Neural cell (in vitro differentiated cells): Measurements from ENCODE around the gene SYF2. TPM values are rescaled to one million over a fixed set of nuclear protein-coding genes. Genes with fewer than 3 reads are reported as not detected.

Source experiments
- H2AFZ ChIP-seq: fragments of 200-600, 300-800 bp; sonication (generic), shearing (Covaris generic); 2 replicates; pipeline ENCODE4 v1.6.0; 2014; ENCODE audit warnings: low read depth, mild to moderate bottlenecking, antibody characterized with exemption, low read length, moderate library complexity
- H3F3A ChIP-seq: fragments of 200-600 bp; shearing (Covaris generic); 2 replicates; pipeline ENCODE4 v1.6.1; 2016; ENCODE audit warnings: mild to moderate bottlenecking, moderate library complexity, mixed read lengths, antibody characterized with exemption, low read length; ENCODE audit not compliant: insufficient read depth, poor library complexity, severe bottlenecking
- H3K27ac ChIP-seq: fragments of 200-600, 300-800 bp; sonication (generic), shearing (Covaris generic); 2 replicates; pipeline ENCODE4 v1.5.1; 2014; ENCODE audit warnings: mild to moderate bottlenecking, low read length, moderate library complexity
- H3K27me3 ChIP-seq: fragments of 300-800, 200-600 bp; sonication (generic), shearing (Covaris generic); 2 replicates; pipeline ENCODE4 v1.6.0; 2014; ENCODE audit warnings: mild to moderate bottlenecking, low read depth, low read length, moderate library complexity; ENCODE audit not compliant: insufficient read depth
- H3K36me3 ChIP-seq: fragments of 300-800, 200-600 bp; sonication (generic), shearing (Covaris generic); 2 replicates; pipeline ENCODE4 v1.5.1; 2014; ENCODE audit warnings: mild to moderate bottlenecking, antibody characterized with exemption, low read length, moderate library complexity; ENCODE audit not compliant: insufficient read depth
- H3K4me2 ChIP-seq: fragments of 300-800, 200-600 bp; sonication (generic), shearing (Covaris generic); 2 replicates; pipeline ENCODE4 v1.6.0; 2014; ENCODE audit warnings: mild to moderate bottlenecking, low read length
- H3K4me3 ChIP-seq: fragments of 300-800, 200-600 bp; sonication (generic), shearing (Covaris generic); 2 replicates; pipeline ENCODE4 v1.5.1; 2014; ENCODE audit warnings: mild to moderate bottlenecking, low read length, moderate library complexity
- H3K79me2 ChIP-seq: fragments of 200-600 bp; shearing (Covaris generic); replicated peaks from 2 replicates; pipeline ENCODE4 v1.6.0; 2014; ENCODE audit warnings: mild to moderate bottlenecking, low read length, moderate library complexity; ENCODE audit not compliant: insufficient read depth
- H3K9ac ChIP-seq: fragments of 300-800, 200-600 bp; sonication (generic), shearing (Covaris generic); 2 replicates; pipeline ENCODE4 v1.6.1; 2016; ENCODE audit warnings: mild to moderate bottlenecking, low read length, mixed read lengths
- H3K9me2 ChIP-seq: fragments of 200-600 bp; shearing (Covaris generic); 2 replicates; pipeline ENCODE4 v1.6.1; 2016; ENCODE audit warnings: mild to moderate bottlenecking, low read length, mixed read lengths; ENCODE audit not compliant: insufficient read depth
- H3K9me3 ChIP-seq: fragments of 200-600, 300-800 bp; sonication (generic), shearing (Covaris generic); 2 replicates; pipeline ENCODE4 v1.6.1; 2016; ENCODE audit warnings: mild to moderate bottlenecking, mixed run types, low read length, moderate library complexity, mixed read lengths
- H4K20me1 ChIP-seq: fragments of 200-600 bp; shearing (Covaris generic); 2 replicates; pipeline ENCODE4 v1.6.1; 2016; ENCODE audit warnings: mild to moderate bottlenecking, mixed run types; ENCODE audit not compliant: insufficient read depth
- CTCF ChIP-seq: fragments of 450-650 bp; IDR thresholded peaks from 2 replicates; pipeline ENCODE4 v1.5.1; 2014; ENCODE audit warnings: antibody characterized with exemption, mild to moderate bottlenecking, moderate library complexity; ENCODE audit not compliant: poor library complexity, severe bottlenecking
- EP300 ChIP-seq: fragments of 450-650 bp; conservative IDR thresholded peaks from 2 replicates; pipeline ENCODE4 v1.6.1; 2014; ENCODE audit warnings: antibody characterized with exemption, mild to moderate bottlenecking, moderate library complexity; ENCODE audit not compliant: poor library complexity, severe bottlenecking
- EZH2 ChIP-seq: fragments of 200-600, 300-800 bp; shearing (Covaris generic), sonication (generic); IDR thresholded peaks from 2 replicates; pipeline ENCODE4 v1.6.1; 2014; ENCODE audit warnings: antibody characterized with exemption, low read length, borderline replicate concordance, mild to moderate bottlenecking; ENCODE audit not compliant: insufficient read depth, poor library complexity, severe bottlenecking
- MXI1 ChIP-seq: fragments of 450-650 bp; conservative IDR thresholded peaks from 2 replicates; pipeline ENCODE4 v1.6.1; 2014; ENCODE audit warnings: antibody characterized with exemption, mild to moderate bottlenecking; ENCODE audit not compliant: poor library complexity, severe bottlenecking
- POLR2AphosphoS5 ChIP-seq: IDR thresholded peaks from 2 replicates; pipeline ENCODE4 v1.6.1; 2012
- RAD21 ChIP-seq: fragments of 450-650 bp; conservative IDR thresholded peaks from 2 replicates; pipeline ENCODE4 v1.6.1; 2014; ENCODE audit warnings: antibody characterized with exemption, mild to moderate bottlenecking, moderate library complexity
- REST ChIP-seq: IDR thresholded peaks from 2 replicates; pipeline ENCODE4 v1.6.1; 2012; ENCODE audit warnings: borderline replicate concordance
- SMC3 ChIP-seq: fragments of 450-650 bp; conservative IDR thresholded peaks from 2 replicates; pipeline ENCODE4 v1.6.1; 2014; ENCODE audit warnings: antibody characterized with exemption, mild to moderate bottlenecking, moderate library complexity; ENCODE audit not compliant: poor library complexity
- TAF1 ChIP-seq: IDR thresholded peaks from 2 replicates; pipeline ENCODE4 v1.6.1; 2012; ENCODE audit warnings: low read depth
- polyA plus RNA-seq: library from polyadenylated mRNA; depleted of rRNA; stranded (reverse); fragments of >200 nt; gene quantifications from 2 replicates; pipeline ENCODE4 v1.2.3, GENCODE V29; 2014

SYF2 gene
- polyA plus RNA-seq, 1 donor from 2014 or later = 94.1 TPM

GRCh38 chr1:25194572-25195020 lies 37.7 kb downstream of the SYF2 start:
- Histone ChIP-seq H3K9ac (no peak overlapping the region), H3K27ac (no peak overlapping the region), H3K9me3 (no peaks in the 10 kb centered on the region), H3K27me3 (no peaks in the 10 kb centered on the region), H2AFZ (no peak overlapping the region), H3F3A (no peaks in the 10 kb centered on the region), H3K4me2 (no peak overlapping the region), H3K79me2 (no peaks in the 10 kb centered on the region), H3K36me3 (no peaks in the 10 kb centered on the region), H3K4me3 (no peak overlapping the region), H4K20me1 (no peaks in the 10 kb centered on the region), H3K9me2 (no peaks in the 10 kb centered on the region)
- no peak for TF ChIP-seq MXI1
- no peak for TF ChIP-seq EZH2
- TF ChIP-seq SMC3 = no peak
- TF ChIP-seq TAF1 = no peak
- no peak for TF ChIP-seq RAD21
- TF ChIP-seq POLR2AphosphoS5 = no peak
- TF ChIP-seq CTCF = no peak
- TF ChIP-seq EP300 = no peak
- TF ChIP-seq REST = no peak

DNA sequence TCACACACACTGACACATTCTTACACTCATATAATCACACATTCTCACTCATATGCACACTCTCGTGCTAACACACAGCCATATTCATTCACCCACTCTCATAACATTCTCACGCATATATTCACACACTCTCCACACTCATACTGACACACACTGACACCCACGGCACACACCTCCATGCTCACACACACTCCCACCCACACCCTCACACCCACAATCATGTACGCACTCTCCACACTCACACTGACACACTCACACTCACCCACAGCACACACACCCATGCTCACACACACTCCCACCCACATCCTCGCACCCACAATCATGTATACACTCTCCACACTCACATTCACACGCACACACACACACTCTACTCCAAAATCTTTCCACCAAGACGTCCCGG lies 38.2 kb downstream of the SYF2 start:
- Histone ChIP-seq H3K27me3 (no peaks in the 10 kb centered on the region), H3K9ac (no peak overlapping the region)
- TF ChIP-seq CTCF (no peak), TAF1 (no peak), MXI1 (no peak), SMC3 (no peak), RAD21 (no peak), REST (no peak), POLR2AphosphoS5 (no peak), EZH2 (no peak), EP300 (no peak)

More for the DNA sequence above, 38.2 kb downstream of the SYF2 start:
- Histone ChIP-seq H3K27ac (no peak overlapping the region), H3F3A (no peaks in the 10 kb centered on the region), H2AFZ (no peak overlapping the region), H3K36me3 (no peaks in the 10 kb centered on the region), H4K20me1 (no peaks in the 10 kb centered on the region), H3K4me3 (no peak overlapping the region), H3K9me2 (no peaks in the 10 kb centered on the region), H3K4me2 (no peak overlapping the region), H3K9me3 (no peaks in the 10 kb centered on the region), H3K79me2 (no peaks in the 10 kb centered on the region)
